OCI-LY3 (cell line): ENCODE measurements around the gene ZNF726.

ENCODE experiments used
- H2AFZ ChIP-seq: fragments of 200-600, 300-600 bp; shearing (Covaris generic); 2 replicates; pipeline ENCODE4 v1.6.0; 2014; ENCODE audit warnings: antibody characterized with exemption, low read depth, low read length
- H3K27ac ChIP-seq: fragments of 200-600, 300-600 bp; sonication (generic); 2 replicates; pipeline ENCODE4 v1.5.1; 2014; ENCODE audit warnings: mild to moderate bottlenecking, low read length, moderate library complexity, mixed read lengths
- H3K27me3 ChIP-seq: fragments of 200-600, 300-600 bp; sonication (generic); 2 replicates; pipeline ENCODE4 v1.6.1; 2014; ENCODE audit warnings: low read depth, low read length, mixed read lengths
- H3K36me3 ChIP-seq: fragments of 200-600, 300-600 bp; sonication (generic); replicated peaks from 2 replicates; pipeline ENCODE3; 2014; ENCODE audit warnings: low read depth, low read length, mixed read lengths
- H3K4me1 ChIP-seq: fragments of 300-600, 200-600 bp; sonication (generic); 2 replicates; pipeline ENCODE4 v1.6.1; 2014; ENCODE audit warnings: low read length, mixed read lengths
- H3K4me2 ChIP-seq: fragments of 200-600, 300-600 bp; sonication (generic); 2 replicates; pipeline ENCODE4 v1.6.1; 2014; ENCODE audit warnings: low read length, mixed read lengths
- H3K4me3 ChIP-seq: fragments of 300-600, 200-600 bp; sonication (generic); 2 replicates; pipeline ENCODE4 v1.5.1; 2014; ENCODE audit warnings: antibody characterized with exemption, mild to moderate bottlenecking, low read length, moderate library complexity
- H3K79me2 ChIP-seq: fragments of 300-600, 200-600 bp; shearing (Covaris generic); 2 replicates; pipeline ENCODE4 v1.6.1; 2014; ENCODE audit warnings: mild to moderate bottlenecking, low read length, mixed read lengths
- H3K9ac ChIP-seq: fragments of 300-600, 200-600 bp; shearing (Covaris generic); 2 replicates; pipeline ENCODE4 v1.6.0; 2014; ENCODE audit warnings: mild to moderate bottlenecking, low read length, moderate library complexity
- H3K9me3 ChIP-seq: fragments of 200-600, 300-600 bp; shearing (Covaris generic); 2 replicates; pipeline ENCODE4 v1.6.1; 2014; ENCODE audit warnings: low read length, mixed read lengths; ENCODE audit not compliant: insufficient read depth
- H4K20me1 ChIP-seq: fragments of 200-600, 300-600 bp; sonication (generic); 2 replicates; pipeline ENCODE4 v1.6.1; 2016; ENCODE audit warnings: low read length, mixed read lengths; ENCODE audit not compliant: insufficient read depth
- EZH2phosphoT487 ChIP-seq: fragments of 200-600 bp; shearing (Covaris generic); IDR thresholded peaks from 2 replicates; pipeline ENCODE4 v1.6.1; 2018; ENCODE audit warnings: antibody characterized with exemption, mixed run types, low read depth
- TF ChIP-seq, protein P1 (sequence below): fragments of 200-600, 300-600 bp; sonication (generic); IDR thresholded peaks from 2 replicates; pipeline ENCODE4 v1.5.1; 2014; ENCODE audit warnings: antibody characterized with exemption, low read length, low read depth

ZNF726 gene

DNA sequence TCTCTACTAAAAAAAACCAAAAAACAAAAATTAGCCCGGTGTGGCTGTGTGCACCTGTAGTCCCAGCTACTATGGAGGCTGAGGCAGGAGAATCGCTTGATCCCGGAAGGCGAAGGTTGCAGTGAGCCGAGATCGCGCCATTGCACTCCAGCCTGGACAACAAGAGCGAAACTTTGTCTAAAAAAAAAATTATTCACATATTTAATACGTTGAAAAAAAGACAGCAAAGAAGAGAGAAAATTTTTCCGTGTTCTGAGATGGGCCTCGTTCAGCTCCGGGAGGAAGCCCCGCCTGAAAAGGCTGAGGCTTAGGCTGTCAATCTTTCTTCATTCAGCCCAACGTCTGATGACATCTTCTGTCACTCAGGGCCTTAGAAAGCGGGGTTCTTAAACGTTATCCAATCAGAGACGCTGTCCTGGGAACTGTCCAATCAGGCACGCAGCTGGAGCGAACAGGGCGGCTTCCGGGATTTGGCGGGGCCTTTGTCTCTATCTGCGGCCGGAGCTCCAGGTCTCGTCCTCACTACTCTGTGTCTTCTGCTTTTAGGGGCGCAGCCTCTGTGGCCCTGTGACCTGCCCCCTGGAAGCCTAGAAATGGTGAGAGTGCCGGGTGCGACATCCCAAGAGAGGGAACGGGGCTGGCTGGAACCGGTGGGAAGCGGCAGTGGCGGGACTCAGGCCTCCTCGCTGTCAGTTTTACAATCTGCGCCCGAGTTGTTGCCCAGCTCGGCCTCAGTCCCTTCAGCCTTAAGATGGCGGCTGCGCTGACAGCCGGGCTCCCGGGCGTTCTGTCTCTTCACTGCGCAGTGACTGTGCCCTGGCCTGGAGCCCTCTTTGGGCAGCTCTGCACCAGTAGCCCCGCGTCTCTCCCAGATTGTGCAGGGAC, at the start of gene ZNF726:
ZNF726 (plus strand) TSS at position 485 of the 885 bp plus-strand sequence; CDS start at position 594, 109 bp downstream.
- H3K9ac ChIP-seq: peak within 1 kb of the TSS; percentile 71

DNA sequence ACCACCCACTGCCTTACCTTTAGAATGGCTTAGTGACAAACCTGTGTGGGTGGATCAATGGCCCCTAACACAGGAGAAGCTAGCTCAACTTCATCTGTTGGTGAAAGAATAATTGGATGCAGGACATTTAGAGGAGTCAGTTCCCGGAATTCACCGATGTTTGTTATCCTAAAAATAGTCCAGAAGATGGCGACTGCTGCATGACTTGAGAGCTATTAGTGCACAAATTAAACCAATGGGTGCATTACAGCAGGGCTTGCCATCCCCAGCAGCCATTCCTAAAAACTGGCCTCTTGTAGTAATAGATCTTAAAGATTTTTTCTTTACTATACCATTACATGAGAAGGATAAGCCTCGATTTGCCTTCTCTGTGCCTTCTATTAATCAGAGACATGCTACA, 46.8 kb upstream of the ZNF726 start:
- Histone ChIP-seq H2AFZ (no peak overlapping the region), H3K27ac (no peak overlapping the region), H3K9me3 (no peaks in the 10 kb centered on the region), H3K9ac (no peak overlapping the region), H3K4me3 (no peak overlapping the region), H3K27me3 (no peaks in the 10 kb centered on the region), H3K36me3 (no peaks in the 10 kb centered on the region), H3K79me2 (no peaks in the 10 kb centered on the region), H4K20me1 (no peaks in the 10 kb centered on the region), H3K4me1 (no peaks in the 10 kb centered on the region), H3K4me2 (no peak overlapping the region)
- no peak for TF ChIP-seq EZH2phosphoT487
- TF ChIP-seq, protein P1, sequence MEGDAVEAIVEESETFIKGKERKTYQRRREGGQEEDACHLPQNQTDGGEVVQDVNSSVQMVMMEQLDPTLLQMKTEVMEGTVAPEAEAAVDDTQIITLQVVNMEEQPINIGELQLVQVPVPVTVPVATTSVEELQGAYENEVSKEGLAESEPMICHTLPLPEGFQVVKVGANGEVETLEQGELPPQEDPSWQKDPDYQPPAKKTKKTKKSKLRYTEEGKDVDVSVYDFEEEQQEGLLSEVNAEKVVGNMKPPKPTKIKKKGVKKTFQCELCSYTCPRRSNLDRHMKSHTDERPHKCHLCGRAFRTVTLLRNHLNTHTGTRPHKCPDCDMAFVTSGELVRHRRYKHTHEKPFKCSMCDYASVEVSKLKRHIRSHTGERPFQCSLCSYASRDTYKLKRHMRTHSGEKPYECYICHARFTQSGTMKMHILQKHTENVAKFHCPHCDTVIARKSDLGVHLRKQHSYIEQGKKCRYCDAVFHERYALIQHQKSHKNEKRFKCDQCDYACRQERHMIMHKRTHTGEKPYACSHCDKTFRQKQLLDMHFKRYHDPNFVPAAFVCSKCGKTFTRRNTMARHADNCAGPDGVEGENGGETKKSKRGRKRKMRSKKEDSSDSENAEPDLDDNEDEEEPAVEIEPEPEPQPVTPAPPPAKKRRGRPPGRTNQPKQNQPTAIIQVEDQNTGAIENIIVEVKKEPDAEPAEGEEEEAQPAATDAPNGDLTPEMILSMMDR: no peak

More for the DNA sequence above, at the start of gene ZNF726:
- Histone ChIP-seq H3K36me3 (peaks cover 32% of the 10 kb centered on the region), H3K4me3 (peak within 1 kb of the TSS; percentile 87), H3K79me2 (peaks cover 21% of the 10 kb centered on the region), H3K4me1 (no peaks in the 10 kb centered on the region), H3K27ac (peak within 1 kb of the TSS; percentile 42), H2AFZ (peak within 1 kb of the TSS; percentile 66), H4K20me1 (no peaks in the 10 kb centered on the region), H3K9me3 (peaks cover 14% of the 10 kb centered on the region; the same call in 1 of the 2 replicates), H3K27me3 (no peaks in the 10 kb centered on the region), H3K4me2 (peak within 1 kb of the TSS; percentile 50)
- TF ChIP-seq EZH2phosphoT487: no peak
- TF ChIP-seq, protein P1: no peak

DNA sequence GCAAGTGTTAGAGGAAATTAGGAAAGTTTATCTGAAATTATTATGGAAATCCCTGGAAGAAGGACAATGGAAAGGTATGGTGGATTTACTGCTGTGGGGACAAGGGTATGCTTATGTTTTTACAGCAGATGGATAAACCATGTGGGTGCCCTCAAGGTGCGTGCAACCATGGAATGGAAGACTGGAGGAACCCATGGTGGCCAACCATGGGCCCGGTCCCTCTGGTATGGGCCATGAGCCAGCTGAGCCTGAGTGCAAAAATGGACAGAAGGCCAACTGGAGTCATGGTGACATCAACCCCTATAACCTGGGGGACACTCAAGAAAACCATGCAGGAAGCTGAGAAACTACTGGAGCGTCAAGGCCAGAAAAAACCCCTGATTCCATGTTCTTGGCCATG, 46.1 kb upstream of the ZNF726 start:
- H3K4me2 ChIP-seq: no peak overlapping the region
- TF ChIP-seq EZH2phosphoT487: no peak
- TF ChIP-seq, protein P1: no peak
- no peaks in the 10 kb centered on the region for H4K20me1 ChIP-seq
- H3K79me2 ChIP-seq: no peaks in the 10 kb centered on the region
- H3K27me3 ChIP-seq: no peaks in the 10 kb centered on the region
- no peak overlapping the region for H3K4me3 ChIP-seq
- no peaks in the 10 kb centered on the region for H3K36me3 ChIP-seq
- H2AFZ ChIP-seq: no peak overlapping the region
- H3K4me1 ChIP-seq: no peaks in the 10 kb centered on the region
- H3K9ac ChIP-seq: no peak overlapping the region
- H3K9me3 ChIP-seq: no peaks in the 10 kb centered on the region
- no peak overlapping the region for H3K27ac ChIP-seq

DNA sequence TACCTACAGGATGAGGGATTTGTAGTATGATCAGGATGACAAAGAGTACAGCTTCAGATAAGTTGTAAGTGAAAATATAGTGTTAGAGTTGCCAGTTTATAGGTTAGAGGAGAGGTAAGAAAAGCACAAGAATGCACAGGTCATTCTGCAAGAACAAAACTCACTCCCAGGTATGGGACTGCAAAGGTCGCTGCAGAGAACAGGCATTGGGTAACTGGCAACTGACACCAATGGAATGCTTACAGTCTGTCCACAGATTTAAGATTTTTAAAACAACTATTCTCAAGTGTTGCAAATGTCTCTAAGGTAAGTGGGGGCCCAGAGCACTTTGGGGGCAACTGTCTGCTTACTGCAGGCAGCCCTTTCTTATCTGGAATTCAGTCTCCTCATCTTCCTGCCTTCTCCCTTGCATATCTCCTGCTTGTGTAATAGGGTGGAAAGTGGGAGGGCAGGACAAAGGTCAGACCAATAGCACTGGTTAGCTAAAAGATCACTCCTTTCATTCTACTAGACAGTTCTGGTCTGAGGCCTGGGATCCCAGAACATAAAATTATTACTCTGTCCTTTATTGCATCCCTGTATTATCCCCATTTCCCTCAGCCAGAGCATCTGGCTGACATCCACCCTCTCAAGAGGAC, 42.3 kb upstream of the ZNF726 start:
- Histone ChIP-seq H3K9me3 (peaks cover 4% of the 10 kb centered on the region), H3K4me3 (no peak overlapping the region), H3K79me2 (no peaks in the 10 kb centered on the region), H3K27ac (no peak overlapping the region), H4K20me1 (no peaks in the 10 kb centered on the region), H3K4me2 (no peak overlapping the region), H3K4me1 (no peaks in the 10 kb centered on the region), H3K27me3 (no peaks in the 10 kb centered on the region), H3K9ac (no peak overlapping the region), H3K36me3 (no peaks in the 10 kb centered on the region), H2AFZ (no peak overlapping the region)
- TF ChIP-seq, protein P1: no peak
- no peak for TF ChIP-seq EZH2phosphoT487
